DMS79 treated with DMSO at 0.1 percent for 48 hours (cell line): ENCODE measurements around the gene KCNJ13.
A peak's percentile ranks its signal among the peaks of the same experiment; 100 is the strongest.
"Not testable (repeated sequence)": the region's sequence is repeated elsewhere in the genome, so short reads cannot be mapped to it uniquely, and the experiment has no call there.

Experiments used
- DNase-seq: peaks from one replicate; lab custom pipeline; 2025; lab: John Stamatoyannopoulos, UW

Gene KCNJ13

GRCh38 chr2:232767866-232768265 lies 8.5 kb downstream of the KCNJ13 start:
- DNase-seq = no peak

- peak; percentile 20 for DNase-seq
Observed at GRCh38 chr2:232761301-232761907, 15.0 kb downstream of the KCNJ13 start.

DNA sequence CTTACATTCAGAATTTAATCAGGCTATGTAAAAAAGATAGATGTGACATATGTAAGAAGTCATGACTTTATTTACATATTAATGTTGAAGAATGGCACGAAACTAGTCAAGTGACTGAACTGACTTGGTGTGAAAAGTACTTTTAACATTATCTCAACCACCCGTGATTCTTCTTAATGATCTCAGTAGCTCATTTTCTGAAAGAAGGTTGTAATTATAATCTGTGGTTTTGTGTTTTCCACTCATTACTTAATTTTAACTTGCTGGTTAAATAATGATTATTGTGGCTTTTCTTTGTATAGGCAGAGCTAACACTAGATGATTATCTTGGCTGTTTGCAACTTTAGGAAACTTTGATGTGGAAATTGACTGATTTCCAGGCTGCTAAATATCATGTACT lies 18.5 kb downstream of the KCNJ13 start:
- no peak for DNase-seq

GRCh38 chr2:232750135-232750671 lies 26.2 kb downstream of the KCNJ13 start:
- DNase-seq = no peak

DNA sequence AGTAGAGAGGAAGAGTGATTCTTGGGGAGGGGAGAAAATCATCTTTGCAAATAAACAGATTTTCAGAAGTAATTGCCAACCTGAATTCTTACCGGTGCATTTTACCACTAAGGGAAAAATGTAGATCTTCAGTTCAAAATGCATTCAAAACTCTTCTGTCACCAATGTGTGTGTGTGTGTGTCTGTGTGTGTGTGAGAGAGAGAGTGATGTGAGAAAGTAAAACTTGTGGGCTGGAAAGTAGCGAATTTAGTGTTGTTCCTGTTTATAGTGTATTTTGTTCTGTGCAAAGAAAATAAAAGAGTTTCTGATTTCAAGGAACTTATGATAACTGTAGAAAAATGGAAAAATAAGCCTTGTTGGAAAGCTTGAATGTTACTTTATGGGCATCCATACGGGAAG lies 27.0 kb downstream of the KCNJ13 start:
- no peak for DNase-seq

GRCh38 chr2:232748038-232748437 lies 28.3 kb downstream of the KCNJ13 start:
- DNase-seq = no peak

GRCh38 chr2:232744963-232745362 lies 31.4 kb downstream of the KCNJ13 start:
- no peak for DNase-seq

DNA sequence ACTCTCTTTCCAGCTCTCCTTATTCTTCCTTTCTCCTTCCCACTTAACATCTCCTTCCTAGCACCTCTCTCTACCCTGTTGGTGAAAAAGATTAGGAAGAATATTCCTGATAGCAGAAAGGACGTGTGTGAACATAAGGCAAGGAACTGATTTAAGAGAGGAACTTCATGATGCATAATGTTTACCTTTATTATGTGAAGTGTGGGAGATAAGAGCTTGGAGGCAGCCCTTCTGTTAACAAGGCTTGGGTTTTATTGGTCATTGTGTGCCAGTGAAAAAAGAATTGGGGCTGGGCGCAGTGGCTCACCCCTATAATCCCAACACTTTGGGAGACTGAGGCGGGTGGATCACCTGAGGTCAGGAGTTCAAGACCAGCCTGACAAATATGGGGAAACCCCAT lies 34.4 kb downstream of the KCNJ13 start:
- no peak for DNase-seq

- no peak for DNase-seq
Observed at GRCh38 chr2:232741294-232741693, 35.1 kb downstream of the KCNJ13 start.

DNA sequence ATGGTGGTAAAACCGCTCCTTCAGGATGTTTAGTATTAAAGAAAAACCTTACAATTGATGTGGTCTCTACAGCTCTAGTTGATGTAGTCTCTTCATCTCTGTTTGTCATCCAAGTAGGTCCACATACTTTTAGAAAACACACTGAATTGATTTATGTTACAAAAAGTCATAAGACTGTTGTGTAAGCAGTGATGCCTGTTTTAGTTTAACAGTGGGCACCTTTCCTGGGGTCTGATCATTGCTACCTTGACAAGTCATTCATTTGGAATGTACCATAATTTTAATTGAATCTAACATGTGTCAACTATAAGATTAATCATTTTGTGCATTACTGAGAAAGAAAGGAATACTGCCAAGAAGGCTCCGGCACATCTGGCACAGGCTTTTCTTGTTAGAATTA lies 44.9 kb downstream of the KCNJ13 start:
- DNase-seq = no peak

- DNase-seq = no peak
Observed at GRCh38 chr2:232728785-232729184, 47.6 kb downstream of the KCNJ13 start.

DNA sequence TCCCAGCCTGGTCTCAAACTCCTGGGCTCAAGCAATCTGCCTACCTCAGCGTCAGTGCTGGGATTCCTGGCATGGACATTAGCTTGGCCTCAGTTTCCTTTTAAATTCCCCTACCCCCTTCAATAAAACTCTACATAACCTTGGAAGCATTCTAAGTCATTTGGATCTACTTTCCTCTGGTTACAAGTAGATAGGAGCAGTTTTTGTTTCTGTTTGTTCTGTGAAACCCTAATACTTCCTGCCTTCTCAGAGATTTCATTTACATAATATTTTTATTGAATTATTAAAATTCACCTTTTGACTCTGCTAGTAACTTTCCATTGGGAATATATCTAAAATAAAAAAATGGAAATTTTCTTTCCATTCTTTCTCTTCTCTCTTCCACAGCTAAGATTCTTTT lies 53.3 kb downstream of the KCNJ13 start:
- DNase-seq = no peak

- no peak for DNase-seq
Observed at GRCh38 chr2:232721882-232722281, 54.5 kb downstream of the KCNJ13 start.

- no peak for DNase-seq
Observed at GRCh38 chr2:232721261-232721660, 55.1 kb downstream of the KCNJ13 start.

DNA sequence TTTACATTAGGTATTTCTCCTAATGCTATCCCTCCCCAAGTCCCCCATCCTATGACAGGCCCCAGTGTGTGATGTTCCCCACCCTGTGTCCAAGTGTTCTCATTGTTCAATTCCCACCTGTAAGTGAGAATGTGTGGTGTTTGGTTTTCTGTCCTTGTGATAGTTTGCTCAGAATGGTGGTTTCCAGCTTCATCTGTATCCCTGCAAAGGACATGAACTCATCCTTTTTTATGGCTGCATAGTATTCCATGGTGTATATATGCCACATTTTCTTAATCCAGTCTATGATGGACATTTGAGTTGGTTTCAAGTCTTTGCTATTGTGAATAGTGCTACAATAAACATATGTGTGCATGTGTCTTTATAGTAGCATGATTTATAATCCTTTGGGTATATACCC lies 56.3 kb downstream of the KCNJ13 start:
- DNase-seq = not testable (repeated sequence)
